Measurements from ENCODE around the gene PDE8A. TPM values are rescaled to one million over a fixed set of nuclear protein-coding genes. Genes with fewer than 3 reads are reported as not detected.

PDE8A gene
- total and polyA plus RNA-seq, 7 donors, result 27.8 to 45.5 (median 39.0) TPM

DNA sequence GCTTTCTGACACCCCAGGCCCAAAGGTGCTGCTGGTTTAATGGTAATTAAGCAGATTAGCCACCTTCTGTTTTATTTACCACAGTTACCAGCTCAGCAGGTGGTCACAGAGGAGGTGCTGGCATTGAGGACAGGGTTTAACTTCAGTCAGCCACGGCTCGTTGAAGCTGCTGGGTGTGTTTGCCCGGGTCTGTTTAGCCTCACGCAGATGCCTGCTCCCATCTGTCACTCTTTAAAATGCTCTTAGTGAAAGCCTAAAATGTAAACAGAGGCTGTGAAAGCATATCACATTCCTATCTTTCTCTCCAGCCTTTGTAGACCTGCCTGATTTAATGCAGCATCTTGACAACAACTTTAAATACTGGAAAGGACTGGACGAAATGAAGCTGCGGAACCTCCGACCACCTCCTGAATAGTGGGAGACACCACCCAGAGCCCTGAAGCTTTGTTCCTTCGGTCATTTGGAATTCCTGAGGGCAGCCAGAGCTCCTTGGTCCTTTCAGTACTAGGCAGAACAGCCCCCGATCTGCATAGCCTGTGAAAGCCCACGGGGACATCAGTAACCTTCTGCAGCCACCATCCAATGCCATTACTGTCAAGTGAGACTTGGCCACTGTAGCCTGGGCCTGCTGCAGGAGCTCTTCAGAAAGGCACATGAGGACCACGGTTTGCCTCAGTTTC lies 156.0 kb downstream of the PDE8A start:
- H3K9me3 ChIP-seq, result no peaks in the 10 kb centered on the region
- TF ChIP-seq, protein P1, sequence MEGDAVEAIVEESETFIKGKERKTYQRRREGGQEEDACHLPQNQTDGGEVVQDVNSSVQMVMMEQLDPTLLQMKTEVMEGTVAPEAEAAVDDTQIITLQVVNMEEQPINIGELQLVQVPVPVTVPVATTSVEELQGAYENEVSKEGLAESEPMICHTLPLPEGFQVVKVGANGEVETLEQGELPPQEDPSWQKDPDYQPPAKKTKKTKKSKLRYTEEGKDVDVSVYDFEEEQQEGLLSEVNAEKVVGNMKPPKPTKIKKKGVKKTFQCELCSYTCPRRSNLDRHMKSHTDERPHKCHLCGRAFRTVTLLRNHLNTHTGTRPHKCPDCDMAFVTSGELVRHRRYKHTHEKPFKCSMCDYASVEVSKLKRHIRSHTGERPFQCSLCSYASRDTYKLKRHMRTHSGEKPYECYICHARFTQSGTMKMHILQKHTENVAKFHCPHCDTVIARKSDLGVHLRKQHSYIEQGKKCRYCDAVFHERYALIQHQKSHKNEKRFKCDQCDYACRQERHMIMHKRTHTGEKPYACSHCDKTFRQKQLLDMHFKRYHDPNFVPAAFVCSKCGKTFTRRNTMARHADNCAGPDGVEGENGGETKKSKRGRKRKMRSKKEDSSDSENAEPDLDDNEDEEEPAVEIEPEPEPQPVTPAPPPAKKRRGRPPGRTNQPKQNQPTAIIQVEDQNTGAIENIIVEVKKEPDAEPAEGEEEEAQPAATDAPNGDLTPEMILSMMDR (IDR thresholded peaks at IDR 0.05), result no peak
- TF ChIP-seq POLR2AphosphoS5 (IDR thresholded peaks at IDR 0.05), result peak in 1 of 4 donors; percentile 16
- no peak for TF ChIP-seq POLR2A (IDR thresholded peaks at IDR 0.05)
- no peaks in the 10 kb centered on the region for H3K27me3 ChIP-seq
- no peak for DNase-seq
- no peak overlapping the region for H3K4me3 ChIP-seq
- intact Hi-C loops (cut with DNase I), result no loop called here
- H3K27ac ChIP-seq, result no peak overlapping the region
- peaks cover 0 to 13% (median 6%) of the 10 kb centered on the region in 4 donors for H3K4me1 ChIP-seq
- WGBS, 2 donors, result 73 to 89% methylated on average over 11 of the region's 11 CpGs
- H3K36me3 ChIP-seq, result peaks cover 3 to 58% (median 26%) of the 10 kb centered on the region in 4 donors

DNA sequence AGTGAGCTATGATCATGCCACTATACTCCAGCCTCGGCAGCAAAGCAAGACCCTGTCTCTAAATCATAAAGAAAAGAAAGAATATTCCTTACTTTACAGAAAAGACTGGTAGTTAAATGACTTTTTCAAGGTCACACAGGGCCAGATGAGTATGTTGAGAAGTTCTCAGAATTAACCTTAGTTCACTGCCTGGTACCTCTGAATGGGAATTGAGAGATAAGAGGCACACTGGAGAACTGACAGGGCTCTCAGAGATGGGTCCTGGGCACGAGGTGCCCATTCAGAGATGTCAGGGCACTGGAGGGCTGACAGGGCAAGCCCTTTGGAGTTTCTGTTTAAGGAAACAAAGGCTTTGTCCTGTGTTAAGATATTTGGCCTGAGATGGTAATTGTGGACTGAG lies 157.7 kb downstream of the PDE8A start:
- TF ChIP-seq POLR2AphosphoS5 (IDR thresholded peaks at IDR 0.05) (no peak), EP300 (IDR thresholded peaks at IDR 0.05) (no peak), POLR2A (IDR thresholded peaks at IDR 0.05) (no peak)
- TF ChIP-seq, protein P1 (IDR thresholded peaks at IDR 0.05), result no peak
- intact Hi-C loops (cut with DNase I), result no loop called here

DNA sequence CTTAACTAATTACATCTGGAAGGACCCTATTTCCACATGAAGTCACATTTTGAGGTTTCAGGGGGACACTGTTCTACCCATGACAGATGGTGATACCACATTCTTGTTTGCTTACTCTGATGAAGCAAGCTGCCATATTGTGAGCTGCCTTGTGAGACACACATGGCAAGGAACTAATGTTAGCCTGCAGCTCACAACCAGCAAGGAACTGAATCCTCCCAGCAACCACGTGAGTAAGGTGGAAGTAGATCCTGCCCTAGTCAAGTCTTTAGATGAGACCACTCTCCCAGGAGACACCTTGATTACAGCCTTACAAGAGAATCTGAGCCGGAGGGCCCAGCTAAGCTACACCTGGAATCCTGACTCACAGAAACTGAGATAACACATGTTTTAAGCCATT lies 160.1 kb downstream of the PDE8A start:
- no peak for DNase-seq
- Histone ChIP-seq H3K4me3 (no peak overlapping the region), H3K27ac (no peak overlapping the region), H3K9me3 (no peaks in the 10 kb centered on the region), H3K4me1 (peaks cover 0 to 13% (median 6%) of the 10 kb centered on the region in 4 donors), H3K36me3 (peaks cover 3 to 27% (median 19%) of the 10 kb centered on the region in 4 donors), H3K27me3 (no peaks in the 10 kb centered on the region)
- WGBS, 2 donors, result 77 to 87% methylated on average over 2 of the region's 2 CpGs
- TF ChIP-seq POLR2A (IDR thresholded peaks at IDR 0.05) (no peak), POLR2AphosphoS5 (IDR thresholded peaks at IDR 0.05) (no peak), EP300 (IDR thresholded peaks at IDR 0.05) (no peak)
- TF ChIP-seq, protein P1 (IDR thresholded peaks at IDR 0.05), result no peak
- intact Hi-C loops (cut with DNase I), result no loop called here

More for the DNA sequence above, 157.7 kb downstream of the PDE8A start:
- Histone ChIP-seq H3K4me1 (peaks cover 0 to 13% (median 6%) of the 10 kb centered on the region in 4 donors), H3K9me3 (no peaks in the 10 kb centered on the region), H3K27ac (no peak overlapping the region), H3K36me3 (peaks cover 3 to 50% (median 25%) of the 10 kb centered on the region in 4 donors), H3K4me3 (no peak overlapping the region), H3K27me3 (no peaks in the 10 kb centered on the region)
- 91 to 95% methylated on average over 2 of the region's 2 CpGs for WGBS, 2 donors
- DNase-seq, result no peak

DNA sequence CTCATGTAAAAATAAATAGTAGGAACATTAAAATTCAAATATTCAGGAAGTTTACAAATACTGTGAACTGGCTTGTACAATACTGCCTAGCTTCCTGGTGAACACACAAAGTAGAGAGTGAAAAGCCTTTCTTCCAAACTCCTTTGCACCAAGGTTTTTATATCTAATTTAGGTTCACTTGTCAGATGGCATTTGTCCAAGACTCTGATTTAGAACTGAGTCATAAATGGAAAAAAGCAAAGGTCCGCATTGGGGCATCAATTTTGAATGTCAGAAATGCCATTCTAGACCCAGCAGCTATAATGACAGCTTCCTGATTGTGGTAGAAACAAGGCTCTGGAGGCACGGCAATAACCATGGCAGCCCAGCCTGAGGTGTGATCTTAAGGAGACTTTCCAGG lies 160.7 kb downstream of the PDE8A start:
- H3K4me3 ChIP-seq, result no peak overlapping the region
- DNase-seq, result no peak
- 23 to 58% methylated on average over 2 of the region's 2 CpGs for WGBS, 2 donors
- intact Hi-C loops (cut with DNase I), result no loop called here
- no peaks in the 10 kb centered on the region for H3K9me3 ChIP-seq
- H3K4me1 ChIP-seq, result peaks cover 0 to 7% (median 2%) of the 10 kb centered on the region in 4 donors
- no peak overlapping the region for H3K27ac ChIP-seq
- peaks cover 3 to 24% (median 16%) of the 10 kb centered on the region in 4 donors for H3K36me3 ChIP-seq
- H3K27me3 ChIP-seq, result no peaks in the 10 kb centered on the region
- TF ChIP-seq POLR2AphosphoS5 (IDR thresholded peaks at IDR 0.05) (no peak), POLR2A (IDR thresholded peaks at IDR 0.05) (no peak)

DNA sequence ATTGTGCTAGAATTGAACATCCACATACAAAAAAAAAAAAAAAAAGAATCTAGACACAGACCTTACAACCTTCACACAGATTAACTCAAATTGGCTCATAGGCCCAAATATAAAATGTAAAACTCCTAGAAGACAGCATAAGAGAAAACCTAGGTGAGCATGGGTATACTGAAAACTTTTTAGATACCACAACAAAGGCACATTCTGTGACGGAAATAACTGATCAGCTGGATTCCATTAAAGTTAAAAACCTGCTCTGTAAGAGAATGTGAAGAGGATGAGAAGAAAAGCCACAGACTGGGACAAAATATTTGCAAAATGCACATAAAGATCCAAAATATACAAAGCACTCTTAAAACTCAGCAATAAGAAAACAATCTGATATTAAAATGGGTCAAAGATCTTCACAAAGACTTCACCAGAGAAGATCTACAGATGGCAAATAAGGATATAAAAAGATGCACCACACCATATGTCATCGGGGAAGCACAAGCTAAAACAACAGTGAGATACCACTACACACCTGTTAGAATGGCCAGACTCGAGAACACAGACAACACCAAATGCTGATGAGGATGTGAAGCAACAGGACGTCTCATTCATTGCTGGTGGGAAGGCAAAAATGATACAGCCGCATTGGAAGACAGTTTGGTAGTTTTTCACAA lies 167.9 kb downstream of the PDE8A start:
- Histone ChIP-seq H3K27me3 (no peaks in the 10 kb centered on the region), H3K27ac (no peak overlapping the region), H3K36me3 (no peaks in the 10 kb centered on the region), H3K4me1 (no peaks in the 10 kb centered on the region), H3K9me3 (no peaks in the 10 kb centered on the region), H3K4me3 (no peak overlapping the region)
- TF ChIP-seq POLR2A (IDR thresholded peaks at IDR 0.05), result no peak
- no peak for TF ChIP-seq EP300 (IDR thresholded peaks at IDR 0.05)
- no peak for TF ChIP-seq POLR2AphosphoS5 (IDR thresholded peaks at IDR 0.05)
- TF ChIP-seq, protein P1 (IDR thresholded peaks at IDR 0.05), result no peak
- DNase-seq, result no peak
- 71 to 86% methylated on average over 5 of the region's 5 CpGs for WGBS, 2 donors
- intact Hi-C loops (cut with DNase I), result no loop called here
